ENCODE results near the gene COPB1. TPM values are rescaled to one million over a fixed set of nuclear protein-coding genes. Genes with fewer than 3 reads are reported as not detected.
"Not testable (repeated sequence)": the region's sequence is repeated elsewhere in the genome, so short reads cannot be mapped to it uniquely, and the experiment has no call there.

COPB1 gene
- 205 and 241 TPM in 2 replicates for total RNA-seq (2014; rRNA removed; shearing (Covaris generic))

- peak; percentile 89 for DNase-seq (ENCODE audit: low read depth)
These were observed at the start of gene COPB1 for GRCh38 chr11:14499560-14500180. TSS of gene COPB1 (minus strand) at chr11:14499811. CDS start at chr11:14498928, 883 bp downstream.

- no peak for DNase-seq (ENCODE audit: low read depth)
These were observed 47.8 kb upstream of the COPB1 start for GRCh38 chr11:14547440-14547839.

GRCh38 chr11:14546672-14547071, 47.1 kb upstream of the COPB1 start:
- no peak for DNase-seq (ENCODE audit: low read depth)

GRCh38 chr11:14544611-14545010, 45.0 kb upstream of the COPB1 start:
- DNase-seq (ENCODE audit: low read depth) = peak; percentile 14

GRCh38 chr11:14543260-14543659, 43.6 kb upstream of the COPB1 start:
- DNase-seq (ENCODE audit: low read depth) = no peak

- no peak for DNase-seq (ENCODE audit: low read depth)
These were observed 42.7 kb upstream of the COPB1 start for GRCh38 chr11:14542324-14542723.

- no peak for DNase-seq (ENCODE audit: low read depth)
These were observed 41.8 kb upstream of the COPB1 start for GRCh38 chr11:14541192-14541947.

GRCh38 chr11:14539982-14540421, 40.4 kb upstream of the COPB1 start:
- no peak for DNase-seq (ENCODE audit: low read depth)

GRCh38 chr11:14538926-14539554, 39.4 kb upstream of the COPB1 start:
- no peak for DNase-seq (ENCODE audit: low read depth)

GRCh38 chr11:14538271-14538925, 38.8 kb upstream of the COPB1 start:
- DNase-seq (ENCODE audit: low read depth) = no peak

GRCh38 chr11:14537134-14537599, 37.6 kb upstream of the COPB1 start:
- DNase-seq (ENCODE audit: low read depth) = peak; percentile 22

- not testable (repeated sequence) for DNase-seq (ENCODE audit: low read depth)
These were observed 35.6 kb upstream of the COPB1 start for GRCh38 chr11:14535166-14535565.

GRCh38 chr11:14529951-14530350, 30.3 kb upstream of the COPB1 start:
- DNase-seq (ENCODE audit: low read depth) = no peak

GRCh38 chr11:14529321-14529720, 29.7 kb upstream of the COPB1 start:
- DNase-seq (ENCODE audit: low read depth) = no peak

- DNase-seq (ENCODE audit: low read depth) = no peak
These were observed 23.2 kb upstream of the COPB1 start for GRCh38 chr11:14522801-14523200.

- DNase-seq (ENCODE audit: low read depth) = no peak
These were observed 22.6 kb upstream of the COPB1 start for GRCh38 chr11:14522245-14522644.

GRCh38 chr11:14520747-14521151, 21.1 kb upstream of the COPB1 start:
- DNase-seq (ENCODE audit: low read depth) = no peak

GRCh38 chr11:14519917-14520746, 20.5 kb upstream of the COPB1 start, which contains the start of gene PSMA1:
TSS of gene PSMA1 (minus strand) at chr11:14520386. CDS start at chr11:14520299, 87 bp downstream.
- DNase-seq (ENCODE audit: low read depth) = peak; percentile 94

GRCh38 chr11:14519597-14519916, 19.9 kb upstream of the COPB1 start:
- peak; percentile 7 for DNase-seq (ENCODE audit: low read depth)

- no peak for DNase-seq (ENCODE audit: low read depth)
These were observed 19.2 kb upstream of the COPB1 start for GRCh38 chr11:14518820-14519219.

GRCh38 chr11:14513800-14514199, 14.2 kb upstream of the COPB1 start:
- no peak for DNase-seq (ENCODE audit: low read depth)
